HUES48 (cell line): Measurements from ENCODE around the gene ATG7.
A peak's percentile ranks its signal among the peaks of the same experiment; 100 is the strongest.
"Not testable (repeated sequence)": the region's sequence is repeated elsewhere in the genome, so short reads cannot be mapped to it uniquely, and the experiment has no call there.

Experiments used
- H3K27ac ChIP-seq: one replicate; pipeline ENCODE4 v1.7.0; 2013; ENCODE audit warnings: low read depth, low read length, inconsistent platforms
- H3K27me3 ChIP-seq: 2 replicates; pipeline ENCODE4 v1.6.1; 2013; ENCODE audit warnings: mild to moderate bottlenecking, low read length; ENCODE audit not compliant: control insufficient read depth, insufficient read depth
- H3K36me3 ChIP-seq: 2 replicates; pipeline ENCODE4 v1.6.1; 2013; ENCODE audit warnings: low read length; ENCODE audit not compliant: control insufficient read depth, insufficient read depth
- H3K4me1 ChIP-seq: 2 replicates; pipeline ENCODE4 v1.6.1; 2013; ENCODE audit warnings: mild to moderate bottlenecking, low read length; ENCODE audit not compliant: control insufficient read depth, insufficient read depth
- H3K4me3 ChIP-seq: 2 replicates; pipeline ENCODE4 v1.5.1; 2013; ENCODE audit warnings: mild to moderate bottlenecking, low read depth, low read length
- H3K9ac ChIP-seq: 2 replicates; pipeline ENCODE4 v1.6.1; 2013; ENCODE audit warnings: mild to moderate bottlenecking, low read depth, low read length, moderate library complexity
- H3K9me3 ChIP-seq: 2 replicates; pipeline ENCODE4 v1.6.1; 2013; ENCODE audit warnings: low read length; ENCODE audit not compliant: control insufficient read depth, insufficient read depth

The ATG7 gene

DNA sequence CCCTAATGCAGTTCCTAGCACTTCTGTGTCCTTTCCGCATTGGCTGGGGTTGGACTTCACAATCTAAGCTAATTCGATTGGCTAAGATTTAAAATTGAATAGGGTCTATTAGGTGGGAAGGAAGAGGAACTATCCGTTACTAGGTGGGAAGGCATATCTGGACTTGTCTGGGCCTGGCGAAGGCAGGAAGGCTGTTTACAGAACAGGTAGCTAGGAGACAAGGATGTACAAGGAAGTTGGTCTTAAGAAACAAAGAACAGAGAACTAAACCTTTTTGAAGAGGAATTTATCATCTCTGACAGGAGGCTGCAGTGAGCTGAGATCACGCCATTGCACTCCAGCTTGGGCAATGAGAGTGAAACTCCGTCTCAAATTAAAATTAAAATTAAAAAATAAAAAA is 17.3 kb upstream of the ATG7 start:
- H3K9me3 ChIP-seq: no peaks in the 10 kb centered on the region; the same call in 1 of the 2 replicates
- H3K4me1 ChIP-seq: no peaks in the 10 kb centered on the region
- no peak overlapping the region for H3K9ac ChIP-seq
- no peak overlapping the region for H3K4me3 ChIP-seq
- H3K27me3 ChIP-seq: no peaks in the 10 kb centered on the region
- H3K27ac ChIP-seq: no peak overlapping the region
- H3K36me3 ChIP-seq: no peaks in the 10 kb centered on the region

DNA sequence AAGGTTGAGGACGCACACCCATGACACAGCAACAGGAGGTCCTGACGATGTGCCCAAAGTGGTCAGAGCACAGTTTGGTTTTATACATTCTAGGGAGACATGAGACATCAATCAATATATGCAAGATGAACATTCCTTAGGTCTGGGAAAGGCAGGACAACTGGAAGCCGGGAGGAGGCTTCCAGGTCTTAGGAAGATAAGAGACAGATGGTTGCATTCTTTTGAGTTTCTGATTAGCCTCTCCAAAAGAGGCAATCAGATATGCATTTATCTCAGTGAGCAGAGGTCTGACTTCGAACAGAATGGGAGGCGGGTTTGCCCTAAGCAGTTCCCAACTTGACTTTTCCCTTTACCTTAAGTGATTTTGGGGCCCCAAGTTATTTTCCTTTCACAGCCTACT is 16.7 kb upstream of the ATG7 start:
- not testable (repeated sequence) for H3K27ac ChIP-seq, H3K9ac ChIP-seq, H3K27me3 ChIP-seq, H3K9me3 ChIP-seq, H3K4me3 ChIP-seq, H3K4me1 ChIP-seq, H3K36me3 ChIP-seq

DNA sequence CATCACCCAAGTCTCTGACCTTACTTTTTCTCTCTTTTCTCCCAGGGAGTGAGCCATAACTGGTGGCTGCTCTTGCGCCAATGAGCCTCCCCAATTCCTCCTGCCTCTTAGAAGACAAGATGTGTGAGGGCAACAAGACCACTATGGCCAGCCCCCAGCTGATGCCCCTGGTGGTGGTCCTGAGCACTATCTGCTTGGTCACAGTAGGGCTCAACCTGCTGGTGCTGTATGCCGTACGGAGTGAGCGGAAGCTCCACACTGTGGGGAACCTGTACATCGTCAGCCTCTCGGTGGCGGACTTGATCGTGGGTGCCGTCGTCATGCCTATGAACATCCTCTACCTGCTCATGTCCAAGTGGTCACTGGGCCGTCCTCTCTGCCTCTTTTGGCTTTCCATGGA is 13.2 kb upstream of the ATG7 start:
- no peak overlapping the region for H3K9ac ChIP-seq
- no peaks in the 10 kb centered on the region for H3K36me3 ChIP-seq

DNA sequence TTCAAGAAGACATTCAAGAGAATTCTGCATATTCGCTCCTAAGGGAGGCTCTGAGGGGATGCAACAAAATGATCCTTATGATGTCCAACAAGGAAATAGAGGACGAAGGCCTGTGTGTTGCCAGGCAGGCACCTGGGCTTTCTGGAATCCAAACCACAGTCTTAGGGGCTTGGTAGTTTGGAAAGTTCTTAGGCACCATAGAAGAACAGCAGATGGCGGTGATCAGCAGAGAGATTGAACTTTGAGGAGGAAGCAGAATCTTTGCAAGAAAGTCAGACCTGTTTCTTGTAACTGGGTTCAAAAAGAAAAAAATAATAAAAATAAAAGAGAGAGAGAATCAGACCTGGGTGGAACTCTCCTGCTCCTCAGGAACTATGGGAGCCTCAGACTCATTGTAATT is 11.7 kb upstream of the ATG7 start:
- no peak overlapping the region for H3K27ac ChIP-seq
- H3K4me3 ChIP-seq: no peak overlapping the region
- no peaks in the 10 kb centered on the region for H3K9me3 ChIP-seq
- H3K9ac ChIP-seq: no peak overlapping the region
- H3K4me1 ChIP-seq: no peaks in the 10 kb centered on the region
- no peaks in the 10 kb centered on the region for H3K36me3 ChIP-seq
- no peaks in the 10 kb centered on the region for H3K27me3 ChIP-seq

More for the DNA sequence above, 13.2 kb upstream of the ATG7 start:
- Histone ChIP-seq H3K27me3 (no peaks in the 10 kb centered on the region), H3K4me1 (no peaks in the 10 kb centered on the region), H3K4me3 (no peak overlapping the region), H3K27ac (no peak overlapping the region), H3K9me3 (no peaks in the 10 kb centered on the region; the same call in 1 of the 2 replicates)

DNA sequence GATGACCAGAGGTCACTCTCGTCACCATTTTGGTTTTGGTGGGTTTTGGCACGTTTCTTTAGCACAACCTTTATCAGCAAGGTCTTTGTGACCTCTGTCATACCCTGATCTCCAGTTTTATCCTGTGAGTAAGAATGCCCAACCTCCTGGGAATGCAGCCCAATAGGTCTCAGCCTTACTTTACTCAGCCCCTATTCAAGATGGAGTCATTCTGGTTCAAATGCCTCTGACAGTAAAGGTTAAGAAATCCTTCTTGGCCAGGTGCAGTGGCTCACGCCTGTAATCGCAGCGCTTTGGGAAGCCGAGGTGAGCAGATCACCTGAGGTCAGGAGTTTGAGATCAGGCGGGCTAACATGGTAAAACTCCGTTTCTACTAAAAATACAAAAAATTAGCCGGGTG is 3.2 kb upstream of the ATG7 start:
- Histone ChIP-seq H3K9ac (no peak overlapping the region), H3K36me3 (no peaks in the 10 kb centered on the region), H3K4me1 (peaks cover 10% of the 10 kb centered on the region), H3K27me3 (no peaks in the 10 kb centered on the region), H3K27ac (no peak overlapping the region), H3K4me3 (no peak overlapping the region), H3K9me3 (no peaks in the 10 kb centered on the region)

DNA sequence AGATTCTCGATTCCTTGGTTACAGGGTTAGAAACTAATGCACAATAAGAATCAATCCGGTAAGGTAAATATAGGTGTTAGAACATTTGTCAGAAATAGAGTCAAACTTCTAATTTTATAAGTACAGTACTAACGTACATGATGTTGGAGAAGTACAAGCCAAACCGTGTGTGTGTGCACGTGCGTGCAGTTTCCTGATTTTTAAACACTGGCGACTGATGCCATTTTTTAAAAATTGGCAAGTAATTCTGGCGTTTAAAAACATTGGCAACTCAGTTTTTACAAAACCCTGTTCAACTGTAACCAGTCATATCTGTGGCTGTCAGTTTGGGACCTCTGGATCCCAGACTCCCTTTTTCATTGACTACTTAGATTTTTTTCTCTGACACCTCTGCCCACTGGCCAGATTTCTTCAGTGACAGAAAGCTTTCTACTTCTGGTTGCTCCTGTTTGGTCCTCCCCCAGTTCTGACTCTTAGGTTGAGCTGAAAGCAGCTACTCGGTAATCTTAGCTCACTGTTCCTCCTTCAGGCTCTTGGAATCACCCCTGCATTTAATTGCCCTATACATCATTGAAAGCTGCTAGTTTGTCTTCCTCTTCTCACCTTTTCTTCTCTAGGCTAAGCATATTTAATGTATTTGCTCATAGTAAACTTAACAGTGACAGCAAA is 843 bp downstream of the ATG7 start:
- Histone ChIP-seq H3K27ac (peak overlapping the region; percentile 82), H3K4me3 (peak overlapping the region; percentile 100), H3K27me3 (no peaks in the 10 kb centered on the region), H3K9ac (peak overlapping the region; percentile 95), H3K9me3 (0 out of 2 replicates have a peak, but pooled peaks cover 4% of the 10 kb centered on the region), H3K4me1 (peaks cover 10% of the 10 kb centered on the region), H3K36me3 (no peaks in the 10 kb centered on the region)

DNA sequence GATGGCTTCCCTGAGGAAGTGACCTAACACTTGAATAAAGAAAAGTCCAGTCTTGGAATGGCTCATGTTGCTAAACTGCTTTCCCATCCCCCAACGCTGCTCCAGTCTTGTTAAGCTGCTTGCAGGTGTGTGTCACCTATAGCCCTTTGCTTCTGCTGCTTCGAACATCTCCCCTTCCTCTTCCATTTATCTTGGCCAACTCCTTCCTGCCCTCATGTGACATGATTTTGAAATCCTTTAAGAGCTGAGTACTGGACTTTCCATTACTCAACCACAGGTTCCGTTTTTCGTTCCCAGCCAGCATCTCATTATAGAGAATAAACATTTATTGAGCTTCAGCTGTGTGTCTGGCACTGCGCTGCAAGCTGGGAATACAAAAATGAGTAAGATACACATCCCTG is 1.7 kb downstream of the ATG7 start:
- Histone ChIP-seq H3K4me1 (peaks cover 10% of the 10 kb centered on the region), H3K27ac (no peak overlapping the region), H3K27me3 (no peaks in the 10 kb centered on the region), H3K4me3 (no peak overlapping the region), H3K9ac (no peak overlapping the region), H3K9me3 (0 out of 2 replicates have a peak, but pooled peaks cover 4% of the 10 kb centered on the region), H3K36me3 (no peaks in the 10 kb centered on the region)

DNA sequence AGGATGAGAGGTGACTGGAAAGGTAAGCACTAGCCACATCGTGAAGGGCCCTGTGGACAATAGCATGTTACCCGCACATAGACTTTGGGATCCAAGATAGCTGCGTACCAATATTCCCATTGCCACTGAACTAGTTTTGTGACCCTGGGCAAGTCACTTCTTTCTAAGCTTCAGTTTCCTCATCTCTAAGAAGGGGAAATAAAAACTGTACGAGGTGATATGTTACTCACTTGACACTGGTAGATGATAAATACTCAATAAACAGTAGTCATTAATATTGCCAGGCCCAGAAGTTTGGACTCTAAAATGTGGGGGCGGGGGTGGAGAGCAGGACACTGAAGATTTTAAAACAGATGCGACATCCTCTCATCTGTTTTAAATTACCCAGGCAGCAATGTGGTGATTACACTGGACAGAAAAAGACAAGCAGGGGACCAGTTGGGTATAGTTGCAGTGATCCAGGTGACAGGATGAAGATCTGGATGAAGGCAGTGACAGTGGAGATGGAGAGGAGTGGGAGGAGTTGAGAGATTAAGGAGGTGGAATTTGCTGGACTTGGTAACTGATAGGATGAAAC is 2.5 kb downstream of the ATG7 start:
- Histone ChIP-seq H3K27ac (no peak overlapping the region), H3K27me3 (no peaks in the 10 kb centered on the region), H3K4me3 (no peak overlapping the region), H3K9ac (no peak overlapping the region), H3K4me1 (peaks cover 10% of the 10 kb centered on the region), H3K9me3 (0 out of 2 replicates have a peak, but pooled peaks cover 4% of the 10 kb centered on the region), H3K36me3 (no peaks in the 10 kb centered on the region)

DNA sequence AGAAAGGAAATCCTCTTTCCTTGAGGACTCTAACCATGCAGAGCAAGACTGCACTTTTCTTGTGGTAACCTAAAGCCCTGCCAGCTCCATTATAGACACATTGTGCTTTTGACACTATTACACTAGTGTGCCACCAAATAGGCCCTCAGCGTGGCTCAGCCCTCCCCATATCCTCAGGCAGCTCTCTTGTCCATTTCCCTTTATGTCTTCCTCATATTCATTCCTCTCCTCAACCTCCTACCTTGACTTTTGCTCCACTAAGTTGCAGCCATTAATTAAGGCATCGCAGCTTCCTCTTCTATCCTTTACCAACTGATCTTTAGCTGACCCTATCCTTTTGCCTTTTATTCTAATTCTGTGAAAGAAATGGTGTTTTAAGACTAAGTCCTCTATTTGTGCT is 3.7 kb downstream of the ATG7 start:
- Histone ChIP-seq H3K4me1 (peaks cover 10% of the 10 kb centered on the region), H3K27me3 (no peaks in the 10 kb centered on the region), H3K4me3 (no peak overlapping the region), H3K36me3 (no peaks in the 10 kb centered on the region), H3K27ac (no peak overlapping the region), H3K9me3 (0 out of 2 replicates have a peak, but pooled peaks cover 4% of the 10 kb centered on the region), H3K9ac (no peak overlapping the region)

DNA sequence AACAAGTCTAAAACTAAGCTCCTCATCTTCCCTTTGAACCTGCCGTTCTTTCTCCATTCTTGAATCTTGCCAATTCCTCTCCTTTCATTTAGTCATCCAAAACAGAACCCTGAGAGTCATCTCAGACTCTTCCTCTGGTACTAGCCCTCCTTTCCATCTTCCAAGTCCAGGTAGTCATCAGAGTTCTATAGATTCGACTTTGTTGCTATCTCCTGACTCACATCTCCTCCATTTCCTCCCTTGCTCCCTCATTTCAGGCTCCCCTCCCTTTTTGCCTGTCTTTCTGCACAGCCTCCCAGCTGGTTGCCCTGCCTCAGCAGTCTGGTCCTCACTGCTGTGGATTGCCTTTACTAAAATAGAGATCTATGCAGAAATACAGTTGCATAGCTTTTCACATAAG is 4.7 kb downstream of the ATG7 start:
- H3K9ac ChIP-seq: no peak overlapping the region
- H3K9me3 ChIP-seq: 0 out of 2 replicates have a peak, but pooled peaks cover 4% of the 10 kb centered on the region
- peaks cover 6% of the 10 kb centered on the region for H3K4me1 ChIP-seq
- H3K36me3 ChIP-seq: peaks cover 2% of the 10 kb centered on the region; the same call in 1 of the 2 replicates
- no peak overlapping the region for H3K4me3 ChIP-seq
- H3K27me3 ChIP-seq: no peaks in the 10 kb centered on the region
- no peak overlapping the region for H3K27ac ChIP-seq

DNA sequence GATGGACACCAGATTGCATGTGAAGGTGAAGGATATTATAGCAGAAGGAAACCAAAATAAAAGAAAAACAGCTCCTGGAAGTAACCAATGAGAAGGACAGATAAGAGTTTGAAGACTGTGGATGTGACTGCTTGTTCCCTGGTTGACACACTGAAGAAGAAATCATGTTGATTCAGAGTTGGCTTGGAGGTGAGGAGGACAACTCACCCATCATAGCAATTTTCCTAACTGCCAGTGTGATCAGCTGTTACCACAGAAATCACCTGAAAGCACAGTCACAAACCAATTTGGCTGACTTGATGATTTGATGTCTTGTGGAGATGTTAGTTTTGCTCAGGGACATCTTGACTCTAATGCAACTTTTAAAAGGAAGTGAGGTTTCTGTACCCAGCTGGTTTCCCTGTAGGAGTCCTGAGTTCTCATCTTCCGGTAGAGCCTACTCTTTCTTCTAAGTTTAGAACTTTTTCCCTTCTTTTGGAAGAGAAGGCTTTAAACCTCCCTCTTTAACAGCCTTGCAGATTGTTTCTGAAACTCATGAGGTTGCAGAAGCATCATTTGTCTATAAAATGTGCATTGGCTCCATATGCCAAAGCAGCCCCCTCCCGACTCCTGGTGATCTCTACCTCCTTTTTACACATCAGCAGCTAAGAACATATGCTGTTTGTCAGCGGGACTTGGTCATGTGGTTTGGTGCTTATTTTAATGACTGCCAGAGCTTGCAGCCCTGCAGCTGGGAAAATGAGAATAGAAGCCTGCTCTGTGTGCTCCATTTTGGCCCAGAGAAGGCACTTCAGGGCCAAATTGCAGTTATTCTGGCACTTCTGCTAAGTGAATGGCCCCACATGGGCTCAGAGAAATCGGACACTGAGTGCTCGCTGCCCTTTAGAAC is 10.3 kb downstream of the ATG7 start:
- peaks cover 14% of the 10 kb centered on the region; the same call in 1 of the 2 replicates for H3K36me3 ChIP-seq
- H3K27ac ChIP-seq: no peak overlapping the region
- no peak overlapping the region for H3K4me3 ChIP-seq
- H3K4me1 ChIP-seq: no peaks in the 10 kb centered on the region
- no peaks in the 10 kb centered on the region for H3K9me3 ChIP-seq
- no peaks in the 10 kb centered on the region for H3K27me3 ChIP-seq
- H3K9ac ChIP-seq: no peak overlapping the region
